Upper lobe of right lung (tissue), 1 donor: Measurements from ENCODE around the gene TMC3. TPM values are rescaled to one million over a fixed set of nuclear protein-coding genes. Genes with fewer than 3 reads are reported as not detected.

ENCODE experiments used
- ATAC-seq: fragments of 200-7000 bp; cut with Tn5 transposase; one replicate; pipeline ENCODE4 v1.9.1; 2020; ENCODE audit warnings: mild to moderate bottlenecking, moderate library complexity
- DNase-seq: peaks from one replicate; pipeline ENCODE4 v3.0.0-alpha.2; 2020
- H3K27ac ChIP-seq: fragments of 200-600 bp; one replicate; pipeline ENCODE4 v1.8.0; 2022
- H3K27me3 ChIP-seq: fragments of 200-600 bp; one replicate; pipeline ENCODE4 v1.8.0; 2022; ENCODE audit warnings: mild to moderate bottlenecking
- H3K36me3 ChIP-seq: fragments of 200-600 bp; one replicate; pipeline ENCODE4 v1.8.0; 2022
- H3K4me1 ChIP-seq: fragments of 200-600 bp; one replicate; pipeline ENCODE4 v1.8.0; 2022
- H3K4me3 ChIP-seq: fragments of 200-600 bp; one replicate; pipeline ENCODE4 v1.8.0; 2022; ENCODE audit warnings: mild to moderate bottlenecking
- H3K9me3 ChIP-seq: fragments of 200-600 bp; one replicate; pipeline ENCODE4 v1.8.0; 2022
- intact Hi-C: fragments of 100-400 bp; cut with DNase I; formaldehyde crosslinking; loops from one replicate; pipeline ENCODE4 v1.11.0; 2022
- total RNA-seq: library from RNA; stranded (reverse); fragmentation: NEBNext Ultra II Directional; extraction: Animal tissue kit (Norgen Biotek cat#: 25700); gene quantifications from one replicate; pipeline ENCODE4 v1.2.1, GENCODE V29; 2021
- TF ChIP-seq, protein P1 (sequence below): fragments of 200-600 bp; IDR thresholded peaks from one replicate; pipeline ENCODE4 v1.8.0; 2022; ENCODE audit warnings: antibody characterized with exemption
- donor health status: DM: no; HTN: yes; CAD: no; lungs with severe emphysema.

Gene TMC3
- total RNA-seq, 1 donor from 2014 or later = not detected

DNA sequence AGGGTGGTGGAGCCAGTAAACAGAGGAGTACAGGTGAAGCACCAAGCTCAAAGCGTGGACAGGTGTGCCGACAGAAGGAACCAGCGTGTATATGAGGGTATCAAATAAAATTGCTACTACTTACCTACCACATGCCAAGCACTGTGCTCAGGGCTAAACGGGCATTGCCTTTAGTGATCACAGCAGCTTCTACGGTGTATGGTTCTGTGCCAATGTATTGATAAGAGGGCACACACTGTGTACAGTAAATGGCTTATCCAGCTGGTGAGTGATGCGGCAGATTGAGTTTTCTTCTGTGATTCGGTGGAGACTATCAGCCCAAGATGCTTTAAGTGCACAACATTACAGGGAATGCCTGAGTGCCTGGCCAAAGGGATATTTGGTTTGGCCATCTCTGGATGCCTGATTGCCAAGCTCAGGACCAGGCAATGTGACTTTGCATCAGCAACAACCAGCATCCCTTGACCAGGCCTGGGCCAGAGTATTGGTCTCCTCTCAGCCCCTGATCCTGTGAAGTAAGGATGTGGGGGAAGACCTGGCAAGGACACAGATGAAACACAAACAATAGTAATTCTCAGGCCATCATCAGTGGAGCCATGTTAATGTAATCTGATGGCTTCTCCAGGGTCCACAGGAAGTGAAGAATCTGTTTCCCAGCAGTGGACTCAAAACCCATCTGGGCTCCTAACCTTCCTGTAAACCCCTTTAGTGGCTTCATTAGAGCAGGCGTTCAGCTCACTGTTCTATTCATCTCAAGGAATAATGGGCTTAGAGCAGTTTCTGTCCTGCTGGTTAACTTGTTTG, 64.2 kb downstream of the TMC3 start:
- Histone ChIP-seq H3K4me1 (peaks cover 16% of the 10 kb centered on the region), H3K27me3 (no peaks in the 10 kb centered on the region), H3K9me3 (no peaks in the 10 kb centered on the region), H3K4me3 (no peak overlapping the region), H3K36me3 (peaks cover 52% of the 10 kb centered on the region), H3K27ac (no peak overlapping the region)
- no peak for ATAC-seq
- intact Hi-C loops = no loop called here
- TF ChIP-seq, protein P1, sequence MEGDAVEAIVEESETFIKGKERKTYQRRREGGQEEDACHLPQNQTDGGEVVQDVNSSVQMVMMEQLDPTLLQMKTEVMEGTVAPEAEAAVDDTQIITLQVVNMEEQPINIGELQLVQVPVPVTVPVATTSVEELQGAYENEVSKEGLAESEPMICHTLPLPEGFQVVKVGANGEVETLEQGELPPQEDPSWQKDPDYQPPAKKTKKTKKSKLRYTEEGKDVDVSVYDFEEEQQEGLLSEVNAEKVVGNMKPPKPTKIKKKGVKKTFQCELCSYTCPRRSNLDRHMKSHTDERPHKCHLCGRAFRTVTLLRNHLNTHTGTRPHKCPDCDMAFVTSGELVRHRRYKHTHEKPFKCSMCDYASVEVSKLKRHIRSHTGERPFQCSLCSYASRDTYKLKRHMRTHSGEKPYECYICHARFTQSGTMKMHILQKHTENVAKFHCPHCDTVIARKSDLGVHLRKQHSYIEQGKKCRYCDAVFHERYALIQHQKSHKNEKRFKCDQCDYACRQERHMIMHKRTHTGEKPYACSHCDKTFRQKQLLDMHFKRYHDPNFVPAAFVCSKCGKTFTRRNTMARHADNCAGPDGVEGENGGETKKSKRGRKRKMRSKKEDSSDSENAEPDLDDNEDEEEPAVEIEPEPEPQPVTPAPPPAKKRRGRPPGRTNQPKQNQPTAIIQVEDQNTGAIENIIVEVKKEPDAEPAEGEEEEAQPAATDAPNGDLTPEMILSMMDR = no peak
- DNase-seq = no peak

DNA sequence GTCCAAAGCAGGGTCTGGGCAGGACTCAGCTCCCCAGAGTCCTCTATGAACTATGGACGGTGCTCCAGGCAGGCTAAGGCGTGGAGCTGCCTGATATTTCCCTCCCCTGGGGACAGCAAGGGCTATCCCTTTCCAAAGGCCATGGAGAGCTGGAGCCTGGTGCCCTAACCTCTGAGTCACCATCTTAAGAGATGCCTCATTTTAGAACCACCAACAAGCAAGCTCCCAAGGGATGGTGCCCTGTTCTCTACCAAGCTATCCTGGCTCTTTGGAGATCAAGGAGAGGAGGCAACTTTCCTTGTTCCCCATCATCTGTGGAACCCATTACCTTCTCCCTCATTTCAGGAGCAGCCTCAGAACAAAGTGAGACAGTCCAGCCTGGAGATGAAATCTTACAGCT, 65.8 kb downstream of the TMC3 start:
- H3K36me3 ChIP-seq = peaks cover 68% of the 10 kb centered on the region
- intact Hi-C loops = no loop called here
- no peak for DNase-seq
- H3K4me3 ChIP-seq = no peak overlapping the region
- H3K27me3 ChIP-seq = no peaks in the 10 kb centered on the region
- H3K9me3 ChIP-seq = no peaks in the 10 kb centered on the region
- peaks cover 32% of the 10 kb centered on the region for H3K4me1 ChIP-seq
- H3K27ac ChIP-seq = no peak overlapping the region
- ATAC-seq = no peak
- TF ChIP-seq, protein P1 = no peak

DNA sequence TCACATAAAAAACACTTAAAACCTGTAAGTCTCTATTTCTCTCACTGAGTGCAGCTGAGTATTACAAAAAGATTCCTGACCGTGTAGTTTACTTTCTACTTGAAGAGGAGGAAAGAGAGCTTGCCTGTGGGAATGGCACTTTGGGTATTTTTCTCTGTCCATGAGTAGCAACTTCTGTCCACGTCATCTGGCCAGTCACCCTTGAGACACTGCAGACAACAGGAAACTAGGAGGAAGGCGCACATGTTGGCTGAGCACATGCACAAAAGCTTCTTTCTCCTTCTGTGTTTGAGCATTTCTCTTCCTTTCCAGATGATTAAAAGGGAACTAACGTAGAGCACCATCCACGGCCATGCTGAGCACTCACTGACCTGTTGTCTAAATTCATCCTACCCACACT, 69.8 kb downstream of the TMC3 start:
- Histone ChIP-seq H3K4me3 (no peak overlapping the region), H3K27me3 (no peaks in the 10 kb centered on the region), H3K4me1 (peaks cover 38% of the 10 kb centered on the region), H3K36me3 (peaks cover 91% of the 10 kb centered on the region), H3K27ac (peak overlapping the region; percentile 45), H3K9me3 (no peaks in the 10 kb centered on the region)
- TF ChIP-seq, protein P1 = no peak
- DNase-seq = peak; percentile 25
- ATAC-seq = peak; percentile 63
- intact Hi-C loops = no loop called here

DNA sequence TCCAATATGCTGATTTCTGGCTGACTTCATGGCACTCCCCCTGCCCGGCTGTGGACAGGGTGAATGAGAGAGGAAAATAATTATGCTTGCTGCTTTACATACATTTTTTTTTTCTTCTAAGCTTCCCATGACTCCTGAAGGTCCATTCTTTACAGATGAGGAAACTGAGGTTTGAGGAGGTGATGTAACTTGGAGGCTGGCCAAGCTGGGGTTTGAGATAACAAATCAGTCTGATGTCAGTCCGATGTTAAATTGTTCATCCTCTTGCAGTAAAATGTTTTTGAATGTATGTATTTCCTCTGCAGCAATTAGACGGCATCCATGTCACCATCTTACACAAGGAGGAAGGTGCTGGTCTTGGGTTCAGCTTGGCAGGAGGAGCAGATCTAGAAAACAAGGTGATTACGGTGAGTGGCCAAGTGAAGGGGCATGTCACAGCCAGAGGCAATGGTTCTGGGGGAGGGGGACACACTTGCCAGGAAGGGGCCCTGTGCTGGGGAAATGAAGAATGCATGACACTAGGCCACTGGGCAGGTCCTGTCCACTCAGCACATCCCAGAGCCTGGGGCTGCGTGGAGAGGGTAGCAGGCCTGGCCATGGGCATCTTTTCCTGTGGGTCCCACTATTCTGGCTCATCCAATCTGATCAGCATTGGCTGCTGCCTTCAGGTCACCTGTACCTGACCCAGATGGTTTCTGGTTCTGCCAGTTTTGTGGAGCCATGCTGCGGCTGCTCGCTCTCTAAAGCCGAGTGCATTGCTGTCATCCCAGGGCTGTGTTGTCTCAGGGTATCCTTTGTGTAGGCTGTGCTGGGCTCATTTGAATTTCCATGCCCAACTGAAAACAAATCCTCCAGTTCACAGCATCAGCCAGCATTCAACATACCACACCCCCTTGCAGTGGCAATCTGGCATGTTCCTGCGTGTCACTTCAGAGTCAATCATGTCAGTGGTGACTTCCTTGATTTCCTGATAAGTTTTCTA, 70.5 kb downstream of the TMC3 start:
- H3K27ac ChIP-seq = peak overlapping the region; percentile 45
- H3K36me3 ChIP-seq = peaks cover 91% of the 10 kb centered on the region
- ATAC-seq = no peak
- peaks cover 38% of the 10 kb centered on the region for H3K4me1 ChIP-seq
- TF ChIP-seq, protein P1 = no peak
- DNase-seq = peak; percentile 44
- no peaks in the 10 kb centered on the region for H3K9me3 ChIP-seq
- intact Hi-C loops = no loop called here
- no peak overlapping the region for H3K4me3 ChIP-seq
- H3K27me3 ChIP-seq = no peaks in the 10 kb centered on the region

DNA sequence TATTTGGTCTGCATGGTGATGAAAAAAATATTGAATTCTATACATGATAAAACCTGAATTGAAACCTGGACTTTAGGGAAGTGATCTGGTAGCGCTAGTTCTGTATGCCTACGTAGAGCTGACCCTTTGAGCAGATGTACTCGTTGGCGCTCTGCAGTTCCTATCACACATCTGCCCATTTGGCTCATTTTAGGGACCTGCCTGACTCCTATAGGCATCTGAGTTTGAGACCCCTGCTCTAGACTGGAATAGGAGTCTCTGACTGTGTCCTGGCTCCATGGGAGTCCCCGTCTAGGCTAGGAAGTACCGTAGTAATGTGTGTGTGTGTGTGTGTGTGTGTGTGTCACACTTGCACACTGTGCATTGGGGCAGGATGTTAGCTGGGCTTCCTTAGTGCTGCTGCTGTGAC, 71.3 kb downstream of the TMC3 start:
- Histone ChIP-seq H3K27me3 (no peaks in the 10 kb centered on the region), H3K9me3 (no peaks in the 10 kb centered on the region), H3K27ac (peak overlapping the region; percentile 56), H3K4me3 (peak overlapping the region; percentile 9), H3K4me1 (peaks cover 38% of the 10 kb centered on the region), H3K36me3 (peaks cover 85% of the 10 kb centered on the region)
- TF ChIP-seq, protein P1 = no peak
- peak; percentile 42 for ATAC-seq
- intact Hi-C loops = no loop called here
- no peak for DNase-seq
